ENCODE measurements around the gene TNNI3K.

The TNNI3K gene

DNA sequence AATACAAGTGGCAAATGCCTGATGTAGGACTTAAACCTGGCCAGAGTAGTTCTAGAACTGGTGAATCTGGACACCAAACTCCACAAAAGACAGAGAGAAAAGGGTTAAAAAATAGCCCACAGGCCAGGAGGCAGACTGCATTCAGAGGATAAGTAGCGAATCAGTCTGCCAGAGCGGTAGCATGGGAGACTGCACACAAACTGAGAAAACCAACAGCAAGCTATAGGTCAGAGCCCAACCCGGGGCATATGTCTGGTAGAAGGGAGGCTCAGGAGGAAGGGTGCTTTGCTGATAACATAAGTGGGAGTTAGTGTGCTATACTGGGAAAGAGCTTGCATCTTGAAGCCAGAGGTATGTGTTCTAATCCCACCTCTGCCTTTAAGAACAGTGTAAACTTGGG, 273.3 kb downstream of the TNNI3K start:
- in situ Hi-C loops (cut with HindIII; ENCODE audit: low sequenced_read_pairs): no loop called here
- no peak overlapping the region for H3K4me3 ChIP-seq (ENCODE audit: low read depth, low read length)
- no peak for DNase-seq (ENCODE audit: low read depth)
- TF ChIP-seq CTCF (IDR thresholded peaks at IDR 0.05; ENCODE audit: low read depth, low read length, missing control alignments): no peak

GRCh38 chr1:74512170-74512915, 277.2 kb downstream of the TNNI3K start, which contains the start of gene LRRC53:
LRRC53 (minus strand) TSS chr1:74512611; CDS start chr1:74483349, 29,262 bp downstream.
- H3K4me3 ChIP-seq (ENCODE audit: low read depth, low read length): no peak within 1 kb of the TSS
- in situ Hi-C loops (cut with HindIII; ENCODE audit: low sequenced_read_pairs): no loop called here
- DNase-seq (ENCODE audit: low read depth): no peak
- TF ChIP-seq CTCF (IDR thresholded peaks at IDR 0.05; ENCODE audit: low read depth, low read length, missing control alignments): no peak

DNA sequence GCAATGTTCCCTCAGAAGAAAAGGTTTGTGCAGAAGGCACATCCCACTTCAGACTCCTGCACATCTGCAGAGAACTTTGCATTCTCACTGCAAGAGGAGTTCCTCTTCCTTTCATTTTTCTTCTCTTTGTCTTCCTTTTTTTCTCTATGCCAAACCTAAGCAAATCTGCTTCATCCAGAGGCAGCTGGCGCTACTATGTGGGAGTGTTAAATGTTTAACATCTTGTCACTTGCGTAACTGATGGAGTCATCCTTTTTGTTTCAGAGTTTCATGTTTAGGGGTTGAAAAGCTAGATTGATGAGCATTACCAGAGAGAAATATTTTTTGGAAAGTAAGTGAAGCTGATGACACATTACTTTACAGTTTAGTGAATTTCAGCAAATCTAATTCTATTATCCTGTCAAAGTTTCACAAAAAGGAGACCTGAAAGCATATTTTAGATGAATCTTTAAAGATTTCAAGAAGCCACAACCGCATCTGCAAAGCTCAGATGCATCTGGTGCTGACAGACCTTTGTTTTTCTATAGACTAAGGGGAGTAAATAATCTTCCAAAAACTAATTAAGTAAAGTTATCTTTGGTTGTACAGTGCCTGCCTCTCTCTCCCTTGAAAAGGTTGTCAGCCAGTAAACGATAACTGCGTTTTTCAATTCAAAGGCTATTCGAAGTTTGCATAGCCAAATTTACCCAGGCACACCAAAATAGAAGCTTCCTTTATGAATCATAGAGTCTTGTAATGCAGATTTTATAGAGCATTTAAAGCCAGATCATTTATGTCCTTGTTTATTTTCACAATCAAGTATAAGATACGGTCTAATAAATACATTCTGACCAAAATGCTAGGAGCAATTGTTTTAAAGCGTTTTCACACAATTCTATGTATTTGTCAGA, 278.5 kb downstream of the TNNI3K start:
- TF ChIP-seq CTCF (IDR thresholded peaks at IDR 0.05; ENCODE audit: low read depth, low read length, missing control alignments): no peak
- DNase-seq (ENCODE audit: low read depth): no peak
- in situ Hi-C loops (cut with HindIII; ENCODE audit: low sequenced_read_pairs): no loop called here
- no peak overlapping the region for H3K4me3 ChIP-seq (ENCODE audit: low read depth, low read length)

- H3K4me3 ChIP-seq (ENCODE audit: low read depth, low read length): no peak overlapping the region
- TF ChIP-seq CTCF (IDR thresholded peaks at IDR 0.05; ENCODE audit: low read depth, low read length, missing control alignments): no peak
- no peak for DNase-seq (ENCODE audit: low read depth)
- in situ Hi-C loops (cut with HindIII; ENCODE audit: low sequenced_read_pairs): no loop called here
These were observed 282.4 kb downstream of the TNNI3K start for GRCh38 chr1:74517599-74518051.

DNA sequence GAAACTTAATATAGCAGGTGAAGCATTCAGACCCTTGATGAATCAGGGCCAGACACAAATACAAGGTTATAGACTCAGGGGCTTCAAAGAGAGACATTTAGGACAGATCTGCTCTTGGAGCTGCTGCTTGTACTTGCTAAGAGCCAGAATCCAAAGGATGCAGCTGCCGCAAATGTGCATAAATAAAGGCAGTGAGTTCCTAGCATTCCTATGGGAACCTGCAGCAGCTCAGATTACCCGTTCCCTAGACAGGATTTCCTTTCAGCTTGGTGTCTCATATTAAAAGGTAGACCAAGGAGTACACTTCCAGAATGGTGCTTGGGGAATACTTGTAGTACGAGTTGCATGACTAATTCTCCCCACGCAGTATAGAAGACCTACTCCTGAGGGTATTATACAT, 287.0 kb downstream of the TNNI3K start:
- in situ Hi-C loops (cut with HindIII; ENCODE audit: low sequenced_read_pairs): no loop called here
- H3K4me3 ChIP-seq (ENCODE audit: low read depth, low read length): no peak overlapping the region
- DNase-seq (ENCODE audit: low read depth): peak; percentile 12
- TF ChIP-seq CTCF (IDR thresholded peaks at IDR 0.05; ENCODE audit: low read depth, low read length, missing control alignments): no peak

- no peak for DNase-seq (ENCODE audit: low read depth)
- TF ChIP-seq CTCF (IDR thresholded peaks at IDR 0.05; ENCODE audit: low read depth, low read length, missing control alignments): no peak
- H3K4me3 ChIP-seq (ENCODE audit: low read depth, low read length): no peak overlapping the region
- in situ Hi-C loops (cut with HindIII; ENCODE audit: low sequenced_read_pairs): no loop called here
These were observed 288.8 kb downstream of the TNNI3K start for GRCh38 chr1:74523873-74524480.

All from astrocyte of the cerebellum (primary cell).